Spleen (tissue), 11 donors: ENCODE data around the gene MBL2. TPM values are rescaled to one million over a fixed set of nuclear protein-coding genes. Genes with fewer than 3 reads are reported as not detected.

Experiments used
- DNase-seq: peaks from one replicate; pipeline ENCODE4 v3.0.0-alpha.2; 2020
- H3K27ac ChIP-seq, 8 donors: fragments of 200-600 bp; sonication (generic) in 7 of 8; 1 replicate in 4 of 8; 2 replicates in 4 of 8; pipeline versions ENCODE4 v1.5.0 to v1.8.0; 2016 to 2021; ENCODE audit warnings: inconsistent platforms in 4 of 8, mild to moderate bottlenecking in 4 of 8, moderate library complexity in 1 of 8
- H3K27me3 ChIP-seq, 7 donors: fragments of 200-600 bp; sonication (generic) in 6 of 7; replicated peaks in 1 of 7; 1 replicate in 4 of 7; 2 replicates in 3 of 7; pipeline versions ENCODE4 v1.5.0 to v1.8.0; 2016 to 2021; ENCODE audit warnings: inconsistent platforms in 3 of 7, mild to moderate bottlenecking in 1 of 7
- H3K36me3 ChIP-seq, 6 donors: fragments of 200-600 bp; sonication (generic) in 5 of 6; 1 replicate in 4 of 6; 2 replicates in 2 of 6; pipeline versions ENCODE4 v1.5.0 to v1.8.0; 2016 to 2021; ENCODE audit warnings: inconsistent platforms in 2 of 6
- H3K4me1 ChIP-seq, 6 donors: fragments of 200-600 bp; sonication (generic) in 5 of 6; 1 replicate in 3 of 6; 2 replicates in 3 of 6; pipeline versions ENCODE4 v1.5.0 to v1.8.0; 2016 to 2021; ENCODE audit warnings: inconsistent platforms in 3 of 6
- H3K4me3 ChIP-seq, 8 donors: fragments of 200-600 bp; sonication (generic) in 7 of 8; 1 replicate in 4 of 8; 2 replicates in 4 of 8; pipeline versions ENCODE4 v1.5.0 to v1.8.0; 2016 to 2021; ENCODE audit warnings: inconsistent platforms in 4 of 8, mild to moderate bottlenecking in 4 of 8, moderate library complexity in 2 of 8
- H3K9me3 ChIP-seq, 8 donors: fragments of 200-600 bp; sonication (generic) in 7 of 8; 1 replicate in 4 of 8; 2 replicates in 4 of 8; pipeline versions ENCODE4 v1.5.0 to v1.8.0; 2016 to 2021; ENCODE audit warnings: inconsistent platforms in 4 of 8
- POLR2A ChIP-seq, 3 donors: fragments of 450-650 bp; IDR thresholded peaks; one replicate each; pipeline ENCODE4 v1.5.1; 2017; ENCODE audit warnings: antibody characterized with exemption in 3 of 3, mild to moderate bottlenecking in 1 of 3
- POLR2AphosphoS5 ChIP-seq, 3 donors: sonication (generic); formaldehyde crosslinking; IDR thresholded peaks; one replicate each; pipeline ENCODE4 v1.5.1; 2017; ENCODE audit warnings: antibody characterized with exemption in 3 of 3
- WGBS, 5 donors: extraction: QIAGEN DNeasy Blood & Tissue Kit in 3 of 5; methylation state at CpG; one replicate each; pipeline versions ENCODE4 v1.1.5 to v1.1.7; 2013 to 2018; 5-methylcytosine and 5-hydroxymethylcytosine counted together
- intact Hi-C: fragments of 100-400 bp; cut with DNase I; formaldehyde crosslinking; loops from one replicate; pipeline ENCODE4 v1.15.0; 2023; ENCODE audit warnings: low total_unique reads
- polyA plus RNA-seq, 3 donors: library from polyadenylated mRNA; stranded (reverse); fragments of 200-250 nt; gene quantifications; one replicate each; pipeline ENCODE4 v1.2.1, GENCODE V29; 2013
- total RNA-seq, 7 donors: library from RNA; depleted of rRNA in 3 of 7; stranded (reverse); fragments of >200 nt in 3 of 7; fragmentation: NEBNext Ultra II Directional in 4 of 7; extraction: Animal tissue kit (Norgen Biotek cat#: 25700) in 4 of 7; gene quantifications; one replicate each; pipeline versions ENCODE4 v1.1.0 to v1.2.1, GENCODE V29; 2016 to 2021
- TF ChIP-seq, protein P1 (sequence below), 11 experiments: fragments of 200-600 bp in 7 of 11; fragments of 450-650 bp in 4 of 11; sonication (generic) in 4 of 11; IDR thresholded peaks in 8 of 11; conservative IDR thresholded peaks in 3 of 11; 1 replicate in 7 of 11; 2 replicates in 4 of 11; pipeline versions ENCODE4 v1.4.0 to v1.8.0; 2016 to 2021; ENCODE audit warnings: antibody characterized with exemption in 11 of 11, inconsistent platforms in 4 of 11, mild to moderate bottlenecking in 1 of 11
- donor health status: healthy with polysubstance abuse.
- donor health status: DM: no; HTN: no; CAD: no; lungs with moderate emphysema.
- donor health status: DM: no; HTN: no; CAD: no.
- donor health status: Bipolar disorder and iron deficiency.
- donor health status: healthy.
- donor health status: DM: no; HTN: no; CAD: no.
- donor health status: DM: yes; HTN: yes; CAD: no.

MBL2 gene
- total and polyA plus RNA-seq, 10 donors, result 0.02 to 0.18 (median 0.11) TPM; not detected in 6

DNA sequence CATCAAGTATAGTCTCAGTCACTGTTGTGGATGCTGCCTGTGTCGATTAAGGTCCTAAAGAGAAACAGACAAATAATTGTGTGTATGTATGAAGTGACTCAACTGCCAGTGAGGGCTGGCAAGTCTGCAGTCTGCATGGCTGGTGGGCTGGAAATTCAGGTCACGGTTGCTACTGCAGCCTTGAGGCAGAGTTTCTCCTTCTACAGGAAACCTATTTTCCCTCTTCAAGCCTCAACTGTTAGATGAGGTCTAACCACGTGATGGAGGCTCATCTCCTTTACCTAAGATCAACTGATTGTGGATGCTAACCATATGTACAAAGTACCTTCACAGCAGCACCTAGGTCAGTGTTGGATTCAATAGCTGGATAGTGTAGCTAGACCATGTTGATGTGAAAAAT is 29.9 kb downstream of the MBL2 start:
- no peak for DNase-seq
- 40 to 54% (median 43%) methylated on average over 3 of the region's 3 CpGs for WGBS, 5 donors
- Histone ChIP-seq H3K36me3 (no peaks in the 10 kb centered on the region), H3K27me3 (no peaks in the 10 kb centered on the region), H3K4me3 (no peak overlapping the region), H3K4me1 (no peaks in the 10 kb centered on the region), H3K27ac (no peak overlapping the region), H3K9me3 (no peaks in the 10 kb centered on the region)
- no peak for TF ChIP-seq POLR2A (IDR thresholded peaks at IDR 0.05)
- TF ChIP-seq, protein P1, sequence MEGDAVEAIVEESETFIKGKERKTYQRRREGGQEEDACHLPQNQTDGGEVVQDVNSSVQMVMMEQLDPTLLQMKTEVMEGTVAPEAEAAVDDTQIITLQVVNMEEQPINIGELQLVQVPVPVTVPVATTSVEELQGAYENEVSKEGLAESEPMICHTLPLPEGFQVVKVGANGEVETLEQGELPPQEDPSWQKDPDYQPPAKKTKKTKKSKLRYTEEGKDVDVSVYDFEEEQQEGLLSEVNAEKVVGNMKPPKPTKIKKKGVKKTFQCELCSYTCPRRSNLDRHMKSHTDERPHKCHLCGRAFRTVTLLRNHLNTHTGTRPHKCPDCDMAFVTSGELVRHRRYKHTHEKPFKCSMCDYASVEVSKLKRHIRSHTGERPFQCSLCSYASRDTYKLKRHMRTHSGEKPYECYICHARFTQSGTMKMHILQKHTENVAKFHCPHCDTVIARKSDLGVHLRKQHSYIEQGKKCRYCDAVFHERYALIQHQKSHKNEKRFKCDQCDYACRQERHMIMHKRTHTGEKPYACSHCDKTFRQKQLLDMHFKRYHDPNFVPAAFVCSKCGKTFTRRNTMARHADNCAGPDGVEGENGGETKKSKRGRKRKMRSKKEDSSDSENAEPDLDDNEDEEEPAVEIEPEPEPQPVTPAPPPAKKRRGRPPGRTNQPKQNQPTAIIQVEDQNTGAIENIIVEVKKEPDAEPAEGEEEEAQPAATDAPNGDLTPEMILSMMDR (IDR thresholded peaks at IDR 0.05 in 8 of 11, conservative IDR thresholded peaks at IDR 0.05 in 3 of 11), result no peak
- TF ChIP-seq POLR2AphosphoS5 (IDR thresholded peaks at IDR 0.05), result no peak
- intact Hi-C loops, result loop anchor here (5.0 kb wide), 1 partner anchor 35 kb away; no protein-coding TSS in a partner anchor

- DNase-seq, result no peak
- WGBS, 5 donors, result 81 to 95% (median 87%) methylated on average over 2 of the region's 2 CpGs
- Histone ChIP-seq H3K9me3 (no peaks in the 10 kb centered on the region), H3K4me1 (no peaks in the 10 kb centered on the region), H3K27me3 (no peaks in the 10 kb centered on the region), H3K36me3 (no peaks in the 10 kb centered on the region), H3K4me3 (no peak overlapping the region), H3K27ac (no peak overlapping the region)
- TF ChIP-seq, protein P1 (IDR thresholded peaks at IDR 0.05 in 8 of 11, conservative IDR thresholded peaks at IDR 0.05 in 3 of 11), result no peak
- TF ChIP-seq POLR2AphosphoS5 (IDR thresholded peaks at IDR 0.05) (no peak), POLR2A (IDR thresholded peaks at IDR 0.05) (no peak)
- intact Hi-C loops, result loop anchor here (5.0 kb wide), 1 partner anchor 35 kb away; no protein-coding TSS in a partner anchor
Measured at GRCh38 chr10:52741851-52742250, 30.7 kb downstream of the MBL2 start.

- DNase-seq, result no peak
- intact Hi-C loops, result loop anchor here (5.0 kb wide), 1 partner anchor 36 kb away; no protein-coding TSS in a partner anchor
- H3K4me1 ChIP-seq, result no peaks in the 10 kb centered on the region
- no peak overlapping the region for H3K4me3 ChIP-seq
- 39 to 56% (median 43%) methylated on average over 5 of the region's 5 CpGs for WGBS, 5 donors
- H3K36me3 ChIP-seq, result no peaks in the 10 kb centered on the region
- TF ChIP-seq, protein P1 (IDR thresholded peaks at IDR 0.05 in 8 of 11, conservative IDR thresholded peaks at IDR 0.05 in 3 of 11), result peak; percentile 54 to 90 (median 80)
- TF ChIP-seq POLR2A (IDR thresholded peaks at IDR 0.05), result no peak
- no peak overlapping the region for H3K27ac ChIP-seq
- no peaks in the 10 kb centered on the region for H3K27me3 ChIP-seq
- H3K9me3 ChIP-seq, result peaks cover 0 to 2% (median 0%) of the 10 kb centered on the region in 8 donors
Measured at GRCh38 chr10:52740913-52741675, 31.5 kb downstream of the MBL2 start.

GRCh38 chr10:52740155-52740549 is 32.4 kb downstream of the MBL2 start:
- Histone ChIP-seq H3K4me1 (no peaks in the 10 kb centered on the region), H3K36me3 (no peaks in the 10 kb centered on the region), H3K27ac (no peak overlapping the region), H3K9me3 (peaks cover 0 to 5% (median 0%) of the 10 kb centered on the region in 8 donors), H3K27me3 (no peaks in the 10 kb centered on the region), H3K4me3 (no peak overlapping the region)
- no peak for TF ChIP-seq POLR2A (IDR thresholded peaks at IDR 0.05)
- TF ChIP-seq, protein P1 (IDR thresholded peaks at IDR 0.05 in 8 of 11, conservative IDR thresholded peaks at IDR 0.05 in 3 of 11), result no peak
- TF ChIP-seq POLR2AphosphoS5 (IDR thresholded peaks at IDR 0.05), result no peak
- WGBS, 5 donors, result 83 to 100% (median 95%) methylated on average over 1 of the region's 1 CpG
- intact Hi-C loops, result loop anchor here (5.0 kb wide), 1 partner anchor 37 kb away; no protein-coding TSS in a partner anchor
- no peak for DNase-seq
